HepG2 (cell line): ENCODE results near the gene PLOD3. TPM values are rescaled to one million over a fixed set of nuclear protein-coding genes. Genes with fewer than 3 reads are reported as not detected.

ENCODE experiments used
- ARNTL ChIP-seq: sonication (generic); formaldehyde crosslinking; IDR thresholded peaks from 2 replicates; pipeline ENCODE4 v1.4.0; 2020; ENCODE audit warnings: mild to moderate bottlenecking, missing genetic modification reagents
- BORCS8-MEF2B ChIP-seq: sonication (generic); formaldehyde crosslinking; IDR thresholded peaks from 2 replicates; pipeline ENCODE4 v1.8.0; 2022; ENCODE audit warnings: mild to moderate bottlenecking, missing genetic modification reagents
- CREBL2 ChIP-seq: sonication (generic); formaldehyde crosslinking; IDR thresholded peaks from 2 replicates; pipeline ENCODE4 v1.8.1; 2023; ENCODE audit warnings: missing genetic modification reagents, mild to moderate bottlenecking, borderline replicate concordance
- ELF4 ChIP-seq: sonication (generic); formaldehyde crosslinking; IDR thresholded peaks from 2 replicates; pipeline ENCODE4 v1.5.0; 2020; ENCODE audit warnings: missing genetic modification reagents, mild to moderate bottlenecking, moderate library complexity, borderline replicate concordance
- FOXP1 ChIP-seq, 2 experiments: fragments of 450-650 bp in 1 of 2; IDR thresholded peaks; 2 replicates each; pipeline ENCODE4 v1.6.1; 2017 to 2018; ENCODE audit warnings: antibody characterized with exemption in 1 of 2
- MLLT10 ChIP-seq: sonication (generic); formaldehyde crosslinking; IDR thresholded peaks from 2 replicates; pipeline ENCODE4 v1.4.0; 2020; ENCODE audit warnings: missing genetic modification reagents
- NR3C1 ChIP-seq: sonication (generic); formaldehyde crosslinking; IDR thresholded peaks from 2 replicates; pipeline ENCODE4 v1.4.0; 2020; ENCODE audit warnings: missing genetic modification reagents
- PHF20 ChIP-seq: sonication (generic); formaldehyde crosslinking; IDR thresholded peaks from 2 replicates; pipeline ENCODE4 v1.5.0; 2020; ENCODE audit warnings: mild to moderate bottlenecking, missing genetic modification reagents
- PRDM10 ChIP-seq: sonication (generic); formaldehyde crosslinking; IDR thresholded peaks from 2 replicates; pipeline ENCODE4 v1.4.0; 2020; ENCODE audit warnings: low read depth, missing genetic modification reagents
- RAD21 ChIP-seq: fragments of 450-650 bp; formaldehyde crosslinking; IDR thresholded peaks from 2 replicates; pipeline ENCODE4 v1.5.0; 2020; ENCODE audit warnings: mild to moderate bottlenecking
- RBFOX2 ChIP-seq: fragments of 200-400 bp; formaldehyde crosslinking; IDR thresholded peaks from 2 replicates; pipeline ENCODE4 v1.6.1; 2017; ENCODE audit warnings: low read depth, mild to moderate bottlenecking, low read length
- RNF2 ChIP-seq: fragments of 450-650 bp; conservative IDR thresholded peaks from 2 replicates; pipeline ENCODE4 v1.6.1; 2016; ENCODE audit warnings: low read depth
- SRSF9 ChIP-seq: fragments of 200-400 bp; formaldehyde crosslinking; IDR thresholded peaks from 2 replicates; pipeline ENCODE4 v1.6.1; 2018; ENCODE audit warnings: borderline replicate concordance, mild to moderate bottlenecking, low read depth, low read length; ENCODE audit not compliant: insufficient read depth, poor library complexity, severe bottlenecking
- ZNF10 ChIP-seq: sonication (generic); formaldehyde crosslinking; IDR thresholded peaks from 2 replicates; pipeline ENCODE4 v1.4.0; 2020; ENCODE audit warnings: mild to moderate bottlenecking, low read depth, missing genetic modification reagents, borderline replicate concordance
- ZNF431 ChIP-seq: sonication (generic); formaldehyde crosslinking; IDR thresholded peaks from 2 replicates; pipeline ENCODE4 v1.9.0; 2022; ENCODE audit warnings: missing genetic modification reagents, low read depth, mild to moderate bottlenecking, borderline replicate concordance
- ZNF543 ChIP-seq: sonication (generic); formaldehyde crosslinking; IDR thresholded peaks from 2 replicates; pipeline ENCODE4 v1.4.0; 2020; ENCODE audit warnings: mild to moderate bottlenecking, missing genetic modification reagents
- ZNF629 ChIP-seq: sonication (generic); formaldehyde crosslinking; conservative IDR thresholded peaks from 2 replicates; pipeline ENCODE4 v1.5.0; 2020; ENCODE audit warnings: missing genetic modification reagents
- polyA plus RNA-seq, 8 experiments: library from polyadenylated mRNA; depleted of rRNA in 3 of 8; stranded (reverse) in 7 of 8; unstranded in 1 of 8; fragments of >200 nt; fragmentation: Illumina TruSeq in 4 of 8; extraction: Trizol in 4 of 8; gene quantifications; 2 replicates each; pipeline versions ENCODE4 v1.2.1 to v1.2.3, GENCODE V29; 2011 to 2016; ENCODE audit warnings: low read depth in 4 of 8, missing spikeins in 1 of 8, mixed read lengths in 1 of 8; ENCODE audit not compliant: insufficient read depth in 1 of 8
- total RNA-seq, 5 experiments: library from RNA; depleted of rRNA; stranded (reverse); fragments of >200 nt; fragmentation: Illumina TruSeq; extraction: Trizol; gene quantifications; 2 replicates each; pipeline ENCODE4 v1.2.3, GENCODE V29; 2016; ENCODE audit warnings: low read depth in 1 of 5
- TF ChIP-seq, protein P1 (sequence below): sonication (generic); formaldehyde crosslinking; IDR thresholded peaks from 2 replicates; pipeline ENCODE4 v1.9.0; 2021; ENCODE audit warnings: mild to moderate bottlenecking, missing genetic modification reagents
- TF ChIP-seq, protein P2 (sequence below): IDR thresholded peaks from 2 replicates; pipeline ENCODE4 v1.6.1; 2016; ENCODE audit warnings: low read depth, borderline replicate concordance

PLOD3 gene
- total and polyA plus RNA-seq, 2 of the 13 experiments (the other 11 are each of a cell fraction or from before 2014, with no cell fraction given): 65.8 to 67.4 TPM

- TF ChIP-seq ZNF431 (CRISPR knock-in tag) (no peak), SRSF9 (no peak), RBFOX2 (no peak), NR3C1 (CRISPR knock-in tag) (no peak), ZNF10 (CRISPR knock-in tag) (no peak), ARNTL (CRISPR knock-in tag) (peak; percentile 79), CREBL2 (CRISPR knock-in tag) (no peak), MLLT10 (CRISPR knock-in tag) (no peak), PHF20 (CRISPR knock-in tag) (no peak; the same call in 1 of the 2 replicates), BORCS8-MEF2B (CRISPR knock-in tag) (no peak), ZNF629 (CRISPR knock-in tag) (no peak), PRDM10 (CRISPR knock-in tag) (no peak), ELF4 (CRISPR knock-in tag) (0 out of 2 replicates have a peak, but pooled peaks have one; percentile 67), RNF2 (no peak), ZNF543 (CRISPR knock-in tag) (no peak), FOXP1 (IDR thresholded peaks at IDR 0.05) (peak; percentile 43; the same call in 1 of the 2 replicates), FOXP1 (CRISPR knock-in tag; IDR thresholded peaks at IDR 0.05) (peak; percentile 65), RAD21 (CRISPR knock-in tag) (0 out of 2 replicates have a peak, but pooled peaks have one; percentile 20)
- TF ChIP-seq, protein P1, sequence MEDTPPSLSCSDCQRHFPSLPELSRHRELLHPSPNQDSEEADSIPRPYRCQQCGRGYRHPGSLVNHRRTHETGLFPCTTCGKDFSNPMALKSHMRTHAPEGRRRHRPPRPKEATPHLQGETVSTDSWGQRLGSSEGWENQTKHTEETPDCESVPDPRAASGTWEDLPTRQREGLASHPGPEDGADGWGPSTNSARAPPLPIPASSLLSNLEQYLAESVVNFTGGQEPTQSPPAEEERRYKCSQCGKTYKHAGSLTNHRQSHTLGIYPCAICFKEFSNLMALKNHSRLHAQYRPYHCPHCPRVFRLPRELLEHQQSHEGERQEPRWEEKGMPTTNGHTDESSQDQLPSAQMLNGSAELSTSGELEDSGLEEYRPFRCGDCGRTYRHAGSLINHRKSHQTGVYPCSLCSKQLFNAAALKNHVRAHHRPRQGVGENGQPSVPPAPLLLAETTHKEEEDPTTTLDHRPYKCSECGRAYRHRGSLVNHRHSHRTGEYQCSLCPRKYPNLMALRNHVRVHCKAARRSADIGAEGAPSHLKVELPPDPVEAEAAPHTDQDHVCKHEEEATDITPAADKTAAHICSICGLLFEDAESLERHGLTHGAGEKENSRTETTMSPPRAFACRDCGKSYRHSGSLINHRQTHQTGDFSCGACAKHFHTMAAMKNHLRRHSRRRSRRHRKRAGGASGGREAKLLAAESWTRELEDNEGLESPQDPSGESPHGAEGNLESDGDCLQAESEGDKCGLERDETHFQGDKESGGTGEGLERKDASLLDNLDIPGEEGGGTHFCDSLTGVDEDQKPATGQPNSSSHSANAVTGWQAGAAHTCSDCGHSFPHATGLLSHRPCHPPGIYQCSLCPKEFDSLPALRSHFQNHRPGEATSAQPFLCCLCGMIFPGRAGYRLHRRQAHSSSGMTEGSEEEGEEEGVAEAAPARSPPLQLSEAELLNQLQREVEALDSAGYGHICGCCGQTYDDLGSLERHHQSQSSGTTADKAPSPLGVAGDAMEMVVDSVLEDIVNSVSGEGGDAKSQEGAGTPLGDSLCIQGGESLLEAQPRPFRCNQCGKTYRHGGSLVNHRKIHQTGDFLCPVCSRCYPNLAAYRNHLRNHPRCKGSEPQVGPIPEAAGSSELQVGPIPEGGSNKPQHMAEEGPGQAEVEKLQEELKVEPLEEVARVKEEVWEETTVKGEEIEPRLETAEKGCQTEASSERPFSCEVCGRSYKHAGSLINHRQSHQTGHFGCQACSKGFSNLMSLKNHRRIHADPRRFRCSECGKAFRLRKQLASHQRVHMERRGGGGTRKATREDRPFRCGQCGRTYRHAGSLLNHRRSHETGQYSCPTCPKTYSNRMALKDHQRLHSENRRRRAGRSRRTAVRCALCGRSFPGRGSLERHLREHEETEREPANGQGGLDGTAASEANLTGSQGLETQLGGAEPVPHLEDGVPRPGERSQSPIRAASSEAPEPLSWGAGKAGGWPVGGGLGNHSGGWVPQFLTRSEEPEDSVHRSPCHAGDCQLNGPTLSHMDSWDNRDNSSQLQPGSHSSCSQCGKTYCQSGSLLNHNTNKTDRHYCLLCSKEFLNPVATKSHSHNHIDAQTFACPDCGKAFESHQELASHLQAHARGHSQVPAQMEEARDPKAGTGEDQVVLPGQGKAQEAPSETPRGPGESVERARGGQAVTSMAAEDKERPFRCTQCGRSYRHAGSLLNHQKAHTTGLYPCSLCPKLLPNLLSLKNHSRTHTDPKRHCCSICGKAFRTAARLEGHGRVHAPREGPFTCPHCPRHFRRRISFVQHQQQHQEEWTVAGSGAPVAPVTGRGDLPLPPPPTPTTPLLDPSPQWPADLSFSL (CRISPR knock-in tag): no peak
- TF ChIP-seq, protein P2, sequence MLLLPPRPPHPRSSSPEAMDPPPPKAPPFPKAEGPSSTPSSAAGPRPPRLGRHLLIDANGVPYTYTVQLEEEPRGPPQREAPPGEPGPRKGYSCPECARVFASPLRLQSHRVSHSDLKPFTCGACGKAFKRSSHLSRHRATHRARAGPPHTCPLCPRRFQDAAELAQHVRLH (CRISPR knock-in tag): 0 out of 2 replicates have a peak, but pooled peaks have one; percentile 27
Observed at GRCh38 chr7:101200862-101201599, 16.4 kb downstream of the PLOD3 start, which contains the start of gene MOGAT3 (continued).
